ENCODE data around the gene SCUBE2.

Gene SCUBE2

GRCh38 chr11:9136741-9137140 is 45.3 kb upstream of the SCUBE2 start (continued):
- TF ChIP-seq ZFP3 (tag by site-specific recombination; IDR thresholded peaks at IDR 0.05; ENCODE audit: low read depth) (no peak), ZNF518A (tag by site-specific recombination; conservative IDR thresholded peaks at IDR 0.05; ENCODE audit: low read depth) (no peak)

- no peak for TF ChIP-seq SCRT2 (tag by site-specific recombination; IDR thresholded peaks at IDR 0.05)
- ChIA-PET CTCF (interaction anchor here (0.7 kb wide), 1 partner anchor 106 kb away, joined by 3 read pairs; no protein-coding TSS in a partner anchor), POLR2A (interaction anchor here (0.6 kb wide), 1 partner anchor 109 kb away, joined by 6 read pairs; no protein-coding TSS in a partner anchor)
- Histone ChIP-seq H3K4me3 (ENCODE audit: low read depth, low read length) (no peak overlapping the region), H3K9me3 (ENCODE audit: control insufficient read depth, insufficient read depth, low read depth, low read length) (no peaks in the 10 kb centered on the region), H3K27ac (ENCODE audit: extremely low read depth, low read depth, low read length) (no peak overlapping the region), H3K36me3 (ENCODE audit: control insufficient read depth in 2 of 2, insufficient read depth in 1 of 2, low read length in 2 of 2) (peaks cover 0 to 47% of the 10 kb centered on the region in 2 experiments; a peak in 1 of 3 replicates), H3K4me1 (ENCODE audit: control insufficient read depth, insufficient read depth, low read length) (peaks cover 10% of the 10 kb centered on the region)
Observed at GRCh38 chr11:9133956-9134355, 42.6 kb upstream of the SCUBE2 start.

- ChIA-PET POLR2A (no interaction called here), CTCF (interaction anchor here (0.5 to 1.2 kb wide), 3 partner anchors 12 to 1186 kb away, joined by 3 read pairs; no protein-coding TSS in a partner anchor)
- H3K4me3 ChIP-seq (ENCODE audit: low read depth, low read length), result no peak overlapping the region
- no peaks in the 10 kb centered on the region for H3K9me3 ChIP-seq (ENCODE audit: control insufficient read depth, insufficient read depth, low read depth, low read length)
- peaks cover 0 to 35% of the 10 kb centered on the region in 2 experiments; a peak in 1 of 3 replicates for H3K36me3 ChIP-seq (ENCODE audit: control insufficient read depth in 2 of 2, insufficient read depth in 1 of 2, low read length in 2 of 2)
- TF ChIP-seq MEIS1 (CRISPR knock-in tag; IDR thresholded peaks at IDR 0.05; ENCODE audit: borderline replicate concordance) (no peak), ZNF585B (tag by site-specific recombination; IDR thresholded peaks at IDR 0.05) (no peak), KLF1 (tag by site-specific recombination; IDR thresholded peaks at IDR 0.05) (no peak), ZNF544 (tag by site-specific recombination; IDR thresholded peaks at IDR 0.05) (no peak), ZNF76 (tag by site-specific recombination; IDR thresholded peaks at IDR 0.05; ENCODE audit: borderline replicate concordance, low read depth) (no peak), ZNF560 (tag by site-specific recombination; IDR thresholded peaks at IDR 0.05; ENCODE audit: borderline replicate concordance) (no peak), PBX3 (CRISPR knock-in tag; IDR thresholded peaks at IDR 0.05) (no peak), ZSCAN5A (tag by site-specific recombination; IDR thresholded peaks at IDR 0.05) (no peak), ZNF692 (tag by site-specific recombination; IDR thresholded peaks at IDR 0.05) (no peak)
- H3K4me1 ChIP-seq (ENCODE audit: control insufficient read depth, insufficient read depth, low read length), result no peaks in the 10 kb centered on the region
- H3K27ac ChIP-seq (ENCODE audit: extremely low read depth, low read depth, low read length), result no peak overlapping the region
Observed at GRCh38 chr11:9132203-9132878, 40.9 kb upstream of the SCUBE2 start.
